GM11168 (cell line): ENCODE data around the gene FAM47E.

Source experiments
- in situ Hi-C: fragments of 300-500 bp; cut with MboI; formaldehyde crosslinking; loops from one replicate; pipeline ENCODE4 v1.12.0; 2022; ENCODE audit warnings: low sequenced_read_pairs; ENCODE audit not compliant: unreplicated experiment

FAM47E gene, protein sequence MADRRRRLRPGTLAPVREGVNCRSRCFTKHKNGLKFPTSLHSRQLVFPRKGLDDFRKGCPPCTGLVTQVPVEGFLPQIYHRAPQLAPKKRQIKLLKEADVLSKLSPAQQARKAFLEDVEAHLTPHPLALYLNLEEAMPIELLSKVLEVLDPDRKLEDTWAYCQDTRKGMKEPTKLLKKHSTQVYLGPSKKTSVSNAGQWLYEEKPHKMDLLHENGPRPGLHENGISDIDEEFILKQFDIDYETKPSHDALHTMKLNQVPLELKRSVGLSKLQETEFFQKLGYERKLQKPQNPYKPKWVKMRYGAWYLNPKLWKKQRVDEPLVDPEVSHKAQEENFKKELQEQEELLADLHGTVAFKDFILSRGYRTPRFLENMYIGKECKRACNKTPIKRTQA

DNA sequence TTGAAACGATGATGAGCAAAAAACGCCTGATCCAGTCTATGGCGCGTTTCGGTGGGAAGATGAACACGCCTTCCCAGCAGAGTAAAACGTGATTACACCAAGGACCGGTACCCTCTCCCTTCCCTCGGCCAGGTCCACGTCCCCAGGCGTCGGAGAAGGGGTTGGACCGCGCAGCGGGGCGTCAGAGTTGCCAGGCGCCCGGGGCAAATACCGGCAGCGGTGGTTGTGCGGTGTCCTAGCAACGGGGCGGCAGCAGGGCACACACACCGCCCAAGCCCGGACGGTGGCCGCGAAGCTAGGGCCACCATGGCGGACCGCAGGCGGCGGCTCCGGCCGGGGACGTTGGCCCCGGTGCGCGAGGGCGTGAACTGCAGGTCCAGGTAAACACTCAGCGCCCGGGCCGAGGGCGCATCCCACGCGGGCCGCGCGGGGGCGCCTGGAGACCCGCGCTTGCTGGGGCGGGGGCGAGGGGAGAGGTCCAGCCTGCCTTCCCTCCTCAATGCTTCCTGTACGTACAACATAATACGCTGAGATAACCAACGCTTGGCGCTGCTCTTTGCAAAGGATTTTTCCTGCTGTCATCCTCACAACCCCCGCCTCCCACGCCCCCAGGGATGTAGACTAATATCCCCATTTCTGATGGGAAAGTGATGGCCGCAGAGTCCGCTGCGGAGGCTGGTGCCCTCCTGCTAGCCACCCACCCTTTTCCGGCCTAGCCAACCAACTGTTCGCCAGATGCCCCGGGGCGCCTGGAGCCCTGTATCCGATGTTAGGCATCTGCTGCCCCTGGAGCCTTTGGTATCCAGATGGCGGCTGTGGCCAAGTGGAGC, at the start of gene FAM47E:
Gene FAM47E, plus strand, starts transcription at position 281 of the 830 bp plus-strand sequence. Its CDS starts 26 bp downstream, at position 307.
- in situ Hi-C loops, result no loop called here

GRCh38 chr4:76203541-76203940, 48.0 kb upstream of the FAM47E start:
- in situ Hi-C loops, result no loop called here

DNA sequence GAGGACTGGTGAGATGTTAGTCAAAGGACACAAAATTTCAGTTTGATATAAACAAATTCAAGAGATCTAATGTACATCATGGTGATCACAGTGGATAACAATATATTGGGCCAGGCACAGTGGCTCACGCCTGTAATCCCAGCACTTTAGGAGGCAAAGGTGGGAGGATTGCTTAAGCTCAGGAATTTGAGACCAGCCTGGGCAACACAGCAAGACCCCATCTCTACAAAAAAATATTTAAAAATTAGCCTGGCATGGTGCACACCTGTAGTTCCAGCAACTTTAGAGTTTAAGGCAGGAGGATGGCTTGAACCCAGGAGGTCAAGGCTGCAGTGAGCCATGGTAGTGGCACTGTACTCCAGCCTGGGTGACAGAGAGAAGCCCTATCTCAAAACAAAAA, 46.6 kb upstream of the FAM47E start:
- in situ Hi-C loops, result no loop called here

DNA sequence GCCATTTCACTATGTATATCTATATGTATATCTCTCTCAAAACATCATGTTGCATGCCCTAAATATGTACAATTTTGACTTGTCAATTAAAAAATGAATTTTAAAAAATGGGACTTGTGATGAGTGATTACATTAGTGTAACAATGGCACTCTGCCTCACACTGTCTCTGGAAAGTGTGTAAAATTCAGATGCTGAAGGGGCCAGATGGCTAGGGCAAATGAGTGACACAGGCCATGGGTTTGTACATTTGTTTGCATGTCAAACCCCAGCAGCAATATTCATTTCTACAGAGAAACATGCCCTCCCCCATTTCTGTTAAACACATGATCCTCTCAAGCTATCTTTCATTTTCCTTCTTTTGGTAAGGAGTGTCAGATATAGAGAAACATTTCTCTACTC, 46.0 kb upstream of the FAM47E start:
- in situ Hi-C loops, result no loop called here

GRCh38 chr4:76206222-76206942, 45.1 kb upstream of the FAM47E start:
- in situ Hi-C loops, result no loop called here

GRCh38 chr4:76207549-76207948, 44.0 kb upstream of the FAM47E start:
- in situ Hi-C loops, result no loop called here

GRCh38 chr4:76208005-76208765, 43.3 kb upstream of the FAM47E start:
- in situ Hi-C loops, result no loop called here

DNA sequence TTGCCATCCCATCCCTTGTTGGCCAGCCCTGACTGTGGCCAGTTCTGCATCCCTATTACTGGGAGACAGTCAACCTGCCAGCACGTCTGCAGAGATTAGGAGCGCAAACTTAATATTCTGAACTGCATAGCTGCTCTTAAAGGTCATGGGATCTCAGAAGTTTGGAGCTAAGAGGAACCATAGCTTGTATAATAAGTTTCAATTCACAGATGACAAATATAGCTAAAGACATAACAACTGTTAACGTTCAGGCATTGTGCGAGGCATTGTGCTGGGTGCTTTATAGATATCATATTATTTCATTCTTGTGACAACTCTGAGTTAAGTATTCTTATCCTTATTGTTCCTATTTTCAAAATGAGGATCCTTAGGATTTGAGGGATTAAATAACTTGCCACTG, 41.6 kb upstream of the FAM47E start:
- in situ Hi-C loops, result no loop called here

- in situ Hi-C loops, result no loop called here
Observed at GRCh38 chr4:76210452-76210851, 41.1 kb upstream of the FAM47E start.

DNA sequence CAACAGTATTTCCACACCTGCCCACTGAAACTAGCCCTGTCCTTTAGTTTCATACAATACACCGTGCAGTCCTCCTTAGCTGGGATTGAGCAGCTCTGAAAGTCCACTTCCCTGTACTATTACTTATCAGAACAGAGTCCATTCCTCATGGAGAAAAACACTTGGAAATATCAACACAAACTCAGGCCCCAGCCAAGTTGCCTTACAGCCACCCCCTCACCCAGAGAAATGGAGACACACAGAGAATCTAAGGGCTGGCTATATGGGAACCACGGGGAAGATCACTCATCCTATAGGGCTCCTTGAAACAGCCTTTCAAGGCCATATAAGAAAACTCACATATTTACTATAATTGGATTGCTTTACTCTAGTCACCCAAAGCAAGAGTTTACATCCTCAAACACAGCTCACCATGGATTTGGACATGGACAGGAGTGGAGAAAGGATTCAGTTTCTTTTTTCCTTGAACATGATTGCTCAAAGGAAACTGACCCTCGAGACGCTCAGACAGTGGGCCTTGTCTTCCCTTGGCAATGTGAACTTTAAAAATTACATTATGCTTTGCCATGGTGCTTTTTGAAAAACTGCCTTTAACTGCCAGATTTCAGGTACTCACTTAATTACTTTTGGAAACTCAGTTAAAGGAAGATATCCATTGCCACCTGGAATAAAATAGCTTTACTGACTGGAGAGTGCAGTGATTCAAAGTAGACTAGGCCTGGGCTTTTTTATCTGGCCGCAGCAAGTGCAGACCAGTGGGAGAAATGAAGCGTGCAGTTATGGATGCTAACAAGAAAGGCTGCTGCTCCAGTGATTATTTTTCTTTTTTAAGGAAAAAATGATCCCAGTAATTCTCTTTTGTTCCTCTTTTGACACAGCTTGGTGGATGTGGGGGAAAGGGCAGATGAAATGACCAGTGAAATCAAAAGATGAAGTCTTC, 39.5 kb upstream of the FAM47E start:
- in situ Hi-C loops, result no loop called here

DNA sequence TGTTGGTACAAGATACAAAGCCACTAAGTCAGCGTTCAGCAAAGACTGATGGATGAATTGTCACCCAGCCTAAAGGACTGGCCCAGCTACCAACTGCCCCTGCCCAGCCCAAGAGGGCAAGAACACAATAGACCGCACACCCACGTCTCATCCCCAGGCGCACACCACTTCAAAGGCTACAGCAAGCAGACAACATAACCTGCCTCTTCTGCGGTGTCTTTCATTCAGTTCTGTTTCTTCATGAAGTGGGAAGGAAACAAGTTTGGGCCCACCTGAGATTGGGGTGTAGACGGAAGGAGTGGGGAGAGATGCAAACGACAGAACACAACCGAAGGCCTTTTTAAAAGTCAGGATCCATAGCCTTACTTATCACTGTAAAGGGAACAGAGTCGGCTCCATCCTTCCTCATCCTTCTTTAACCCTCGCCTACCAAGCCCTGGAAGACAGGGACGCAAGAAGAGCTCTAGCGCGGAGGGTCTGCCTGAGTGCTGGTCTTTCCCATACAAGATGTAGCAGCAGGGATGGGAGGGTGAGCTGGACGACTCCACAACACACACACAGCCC, 38.6 kb upstream of the FAM47E start:
- in situ Hi-C loops, result no loop called here

DNA sequence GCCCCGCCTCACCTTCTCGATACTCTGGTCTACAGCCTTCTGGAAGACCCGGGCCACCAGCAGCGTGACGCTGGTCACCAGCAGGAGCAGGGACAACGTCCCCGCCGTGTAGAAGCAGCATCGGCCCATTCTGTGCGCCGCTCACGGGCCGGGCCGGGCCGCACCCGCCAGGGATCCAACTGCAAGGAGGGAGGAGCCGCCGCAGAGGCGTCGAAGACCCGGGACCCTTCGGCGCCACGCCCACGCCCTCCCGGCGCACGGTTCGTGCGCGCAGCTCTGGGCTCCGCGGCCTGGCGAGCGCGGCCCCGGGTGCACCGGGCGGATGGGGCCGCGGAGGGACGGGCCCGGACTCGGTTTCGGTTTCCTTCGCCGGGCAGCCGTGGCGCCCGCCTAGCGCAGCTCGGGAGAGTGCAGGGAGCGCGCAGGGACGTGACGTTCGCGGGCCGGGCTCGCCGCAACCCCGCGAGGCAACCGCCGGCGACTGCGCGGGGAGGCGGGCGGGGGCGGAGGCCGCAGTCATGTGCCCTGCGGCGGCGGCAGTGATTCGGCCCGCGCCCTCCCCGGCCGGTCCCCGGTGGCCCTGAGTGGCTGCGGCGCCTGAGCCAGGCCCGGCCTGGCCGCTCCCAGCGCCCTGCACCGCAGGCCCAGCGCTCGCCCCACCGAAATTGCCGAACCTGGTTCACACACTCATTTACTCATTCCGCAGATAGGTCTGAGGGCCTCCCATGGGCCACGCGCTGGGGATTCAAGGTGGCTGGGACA, 37.9 kb upstream of the FAM47E start, which contains the start of gene SCARB2:
Gene SCARB2, minus strand, starts transcription at position 410 of the 762 bp plus-strand sequence. Its CDS starts 281 bp downstream, at position 129.
- in situ Hi-C loops, result no loop called here

- in situ Hi-C loops, result no loop called here
Observed at GRCh38 chr4:76214177-76214675, 37.3 kb upstream of the FAM47E start.

GRCh38 chr4:76215077-76215476, 36.4 kb upstream of the FAM47E start:
- in situ Hi-C loops, result no loop called here

DNA sequence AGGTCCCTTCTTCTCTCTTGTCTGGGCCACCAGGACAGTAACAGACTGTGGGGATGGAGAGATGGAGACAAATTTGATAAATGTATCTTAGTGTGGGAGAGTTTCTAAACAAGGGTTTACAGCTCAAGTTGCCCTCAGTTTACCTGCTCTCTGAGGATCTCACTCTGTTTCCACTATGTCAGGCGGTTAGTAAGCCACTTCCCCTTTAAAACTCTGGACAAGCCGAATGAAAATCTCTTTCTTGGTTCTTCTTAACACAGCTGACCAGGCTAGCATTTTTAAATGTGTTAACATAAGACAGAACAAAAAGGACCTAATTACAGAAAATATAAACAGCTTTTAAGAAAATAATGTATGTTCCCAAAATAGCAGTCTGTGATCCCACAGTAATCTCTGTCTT, 35.0 kb upstream of the FAM47E start:
- in situ Hi-C loops, result no loop called here

DNA sequence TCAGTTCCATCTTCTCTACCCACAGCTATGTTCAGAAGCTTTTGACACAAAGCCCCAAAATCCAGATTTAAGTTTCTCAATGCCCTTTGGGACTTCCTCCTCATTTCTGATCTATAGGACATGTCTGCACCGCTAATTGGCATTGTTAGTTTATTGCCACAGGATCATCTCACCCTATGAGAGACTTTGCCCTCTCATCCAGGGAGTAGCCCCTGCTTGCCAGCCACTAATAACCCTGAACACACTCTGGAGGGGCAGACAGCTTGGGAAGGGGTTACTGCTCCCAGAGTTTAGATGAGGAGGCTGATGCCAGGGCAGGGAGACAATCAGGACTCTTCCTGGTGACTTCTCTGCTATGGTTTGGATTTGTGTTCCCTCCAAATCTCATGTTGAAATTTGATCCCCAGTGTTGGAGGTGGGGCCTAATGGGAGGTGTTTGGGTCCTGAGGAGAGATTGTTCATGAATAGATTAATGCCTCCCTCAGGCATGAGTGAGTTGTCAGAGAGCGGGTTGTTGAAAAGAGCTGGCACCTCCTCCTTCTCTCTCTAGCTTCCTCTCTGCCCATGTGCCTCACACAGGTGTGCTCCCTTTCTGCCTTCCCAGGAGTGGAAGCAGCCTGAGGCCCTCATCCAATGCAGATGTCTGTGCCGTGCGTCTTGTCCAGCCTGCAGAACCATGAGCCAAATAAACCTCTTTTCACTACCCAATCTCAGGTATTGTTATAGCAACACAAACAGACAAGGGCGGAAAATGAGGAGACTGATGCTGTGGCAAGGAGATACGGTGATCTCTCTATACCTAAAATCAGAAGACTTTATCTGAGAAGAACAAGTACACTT, 34.3 kb upstream of the FAM47E start:
- in situ Hi-C loops, result no loop called here
